Measurements from ENCODE around the gene PNCK.

Gene PNCK

DNA sequence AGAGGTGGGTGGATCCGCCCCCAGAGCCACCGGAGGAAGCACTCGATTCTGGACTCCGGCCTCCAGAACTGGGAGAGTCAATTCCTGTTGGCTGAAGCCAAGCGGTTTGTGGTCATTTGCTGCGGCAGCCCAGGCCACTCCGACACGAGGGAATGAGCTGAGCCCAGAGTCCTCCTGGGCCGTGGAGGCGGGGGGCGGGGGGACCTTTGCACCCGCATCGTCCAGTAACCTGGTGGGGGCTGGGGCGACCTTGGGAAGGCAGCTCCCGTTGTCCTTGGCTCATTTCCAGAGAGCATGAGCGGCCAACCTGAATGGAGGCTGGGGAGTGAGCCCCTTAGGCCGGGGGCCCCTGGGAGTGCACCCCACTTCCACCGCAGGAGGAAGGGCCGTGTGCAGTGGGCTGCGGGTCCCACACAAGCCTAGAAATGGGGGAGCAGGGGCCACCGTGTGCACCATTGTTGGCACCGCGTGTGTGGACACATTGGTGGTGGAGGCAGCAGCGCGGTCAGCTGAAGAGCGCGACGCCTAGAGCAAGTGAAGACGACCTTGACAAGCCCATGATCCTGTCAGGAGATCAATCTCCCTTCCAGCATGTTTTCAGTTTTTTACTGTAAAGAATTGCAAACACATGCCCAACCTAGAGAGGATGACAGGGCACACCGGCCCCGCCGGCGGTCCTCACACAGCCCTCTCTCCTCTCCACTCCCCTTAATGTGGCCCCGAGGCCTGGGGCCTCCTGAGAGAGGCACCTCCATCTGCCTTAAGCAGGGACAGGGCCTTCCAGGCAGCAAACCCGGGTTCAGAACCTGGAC, 46.5 kb downstream of the PNCK start:
- no peak for DNase-seq

DNA sequence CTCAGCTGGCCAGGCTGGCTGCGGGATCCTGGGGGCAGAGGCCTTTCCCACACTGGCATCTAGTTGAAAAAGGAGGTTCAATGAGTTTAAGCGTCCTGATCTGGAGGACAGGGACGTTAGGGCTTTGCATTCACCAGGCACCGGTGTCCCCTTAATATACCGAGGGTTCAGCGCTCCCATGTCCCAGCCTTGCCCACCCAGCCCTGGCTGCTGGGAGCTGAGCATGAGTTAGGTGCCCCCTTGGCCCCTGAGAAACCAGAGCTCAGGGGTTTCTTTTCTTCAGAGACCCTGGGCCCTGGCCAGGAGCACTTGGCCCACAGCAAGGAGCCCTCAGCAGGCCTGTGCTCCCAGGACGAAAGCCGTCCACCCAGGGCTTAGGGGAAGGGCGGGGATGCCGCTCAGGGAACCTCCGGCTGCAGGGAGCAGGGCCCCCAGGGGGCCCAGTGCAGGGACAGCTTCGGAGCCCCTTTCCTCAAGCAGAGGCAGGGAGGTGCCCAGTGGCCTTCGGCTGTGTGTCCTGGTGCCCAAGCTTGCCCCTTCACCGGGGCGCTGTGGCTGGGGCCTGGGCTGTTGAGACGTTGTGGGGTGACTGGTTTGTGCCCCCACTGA, 47.5 kb downstream of the PNCK start:
- no peak for DNase-seq

DNA sequence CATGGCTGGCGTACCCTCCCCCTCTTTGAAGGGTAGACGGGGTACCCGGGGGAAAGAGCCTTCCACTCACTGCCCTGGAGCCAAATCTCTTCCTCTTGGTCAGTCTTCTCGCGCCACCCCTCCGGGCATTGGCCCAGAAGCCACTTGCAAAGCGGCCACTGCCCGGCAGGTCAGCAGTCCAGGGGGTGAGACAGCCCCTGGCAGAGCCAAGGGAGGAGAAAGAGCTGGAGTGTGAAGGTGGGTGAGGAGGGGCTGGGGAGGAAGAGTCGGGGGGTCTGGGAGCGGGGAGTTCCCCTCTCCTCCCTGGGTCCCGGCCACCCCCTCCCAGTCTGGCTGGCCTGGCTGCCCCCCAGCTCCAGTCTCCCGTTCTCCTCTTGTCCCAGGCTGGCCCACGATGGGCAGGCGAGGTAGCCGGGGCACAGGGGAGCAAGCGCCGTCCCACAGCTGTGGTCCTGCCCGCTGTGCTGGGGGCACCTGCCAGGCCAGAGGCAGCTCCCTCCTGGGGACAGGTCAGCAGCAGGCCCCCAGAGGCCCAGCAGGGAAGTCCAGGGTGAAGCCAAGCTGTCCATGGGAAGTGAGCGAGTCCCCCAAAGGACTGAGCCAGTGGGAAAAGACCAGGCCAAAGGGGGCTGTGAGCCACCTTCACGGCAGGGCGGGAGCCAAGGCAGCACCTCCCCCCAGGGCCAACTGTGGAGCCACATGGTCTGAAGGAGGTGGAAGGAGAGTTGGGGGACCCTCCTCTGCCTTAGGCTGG, 48.2 kb downstream of the PNCK start:
- no peak for DNase-seq

DNA sequence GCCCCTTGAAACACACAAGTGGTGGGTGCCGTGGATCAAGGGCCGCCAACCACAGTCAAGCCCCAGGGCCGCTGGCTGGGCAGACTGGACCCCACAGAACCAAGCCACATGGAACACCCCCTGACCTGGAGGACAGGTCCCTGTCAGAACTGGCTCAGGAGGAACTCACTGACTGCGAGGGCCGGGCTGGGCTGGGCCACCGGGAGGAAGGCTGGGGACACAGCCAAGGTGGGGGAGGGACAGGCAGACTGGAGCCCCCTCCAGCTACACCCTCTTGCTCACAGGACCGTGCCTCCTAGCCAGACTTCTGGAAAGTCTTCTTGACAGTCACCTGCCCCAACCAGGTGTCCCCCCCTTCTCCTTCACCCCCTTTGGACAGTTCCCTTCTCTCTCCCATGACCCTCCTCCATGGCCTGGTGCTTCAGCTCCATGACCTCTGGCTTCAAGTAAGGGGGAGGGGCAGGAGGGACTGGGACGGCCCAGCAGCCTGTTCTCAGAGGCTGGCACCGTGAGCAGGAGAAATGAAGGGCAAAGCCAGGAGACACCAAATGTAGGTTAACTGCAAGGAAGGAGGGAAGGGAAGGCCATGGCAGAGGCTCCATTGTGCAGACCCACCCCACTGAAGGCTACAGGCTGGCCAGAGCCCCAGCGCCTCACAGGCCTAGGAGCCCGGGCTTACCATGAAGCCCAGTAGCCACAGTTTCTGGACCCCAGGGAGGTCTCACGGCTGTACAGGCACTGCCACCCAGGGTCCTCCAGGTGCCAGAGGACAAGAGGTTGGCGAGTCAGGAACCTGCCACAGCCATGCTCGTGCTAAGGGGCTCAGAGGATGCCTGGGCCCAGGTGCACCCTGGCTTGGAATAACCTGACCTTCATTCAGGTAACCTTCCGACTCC, 49.2 kb downstream of the PNCK start:
- no peak for DNase-seq

DNA sequence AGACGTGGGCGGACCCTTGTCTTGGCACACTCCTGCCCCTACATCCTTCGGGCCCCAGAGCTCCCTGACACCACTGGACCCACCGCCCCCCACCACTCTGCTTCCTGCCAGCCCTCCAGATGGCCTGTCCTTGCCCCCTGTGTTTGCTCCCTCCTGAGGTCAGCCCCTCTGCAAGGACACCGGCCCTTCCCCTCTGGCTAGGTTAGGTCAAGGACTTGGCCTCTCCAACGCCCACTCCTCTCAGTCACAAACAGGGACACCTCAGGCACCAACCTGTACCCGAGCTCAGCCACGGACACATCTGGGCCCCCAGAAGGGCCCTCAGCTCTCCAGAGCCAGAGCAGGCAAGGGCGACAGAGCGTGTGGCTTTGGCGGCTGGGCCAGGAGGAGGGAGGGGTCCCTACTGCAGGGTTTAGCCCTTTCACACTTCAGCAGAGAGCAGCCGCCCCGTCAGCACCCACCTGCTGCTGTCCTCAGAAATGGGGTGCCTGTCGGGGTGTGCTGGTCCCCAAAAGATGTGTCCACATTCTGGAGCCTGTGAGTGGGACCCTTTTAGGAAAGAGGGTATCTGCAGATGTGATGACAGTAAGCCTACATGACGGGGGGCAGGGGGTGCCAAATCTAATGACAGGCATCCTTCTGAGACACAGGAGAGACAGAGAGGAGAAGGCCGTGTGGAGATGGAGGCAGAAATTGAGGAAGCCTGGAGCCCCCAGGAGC, 50.1 kb downstream of the PNCK start:
- no peak for DNase-seq

DNA sequence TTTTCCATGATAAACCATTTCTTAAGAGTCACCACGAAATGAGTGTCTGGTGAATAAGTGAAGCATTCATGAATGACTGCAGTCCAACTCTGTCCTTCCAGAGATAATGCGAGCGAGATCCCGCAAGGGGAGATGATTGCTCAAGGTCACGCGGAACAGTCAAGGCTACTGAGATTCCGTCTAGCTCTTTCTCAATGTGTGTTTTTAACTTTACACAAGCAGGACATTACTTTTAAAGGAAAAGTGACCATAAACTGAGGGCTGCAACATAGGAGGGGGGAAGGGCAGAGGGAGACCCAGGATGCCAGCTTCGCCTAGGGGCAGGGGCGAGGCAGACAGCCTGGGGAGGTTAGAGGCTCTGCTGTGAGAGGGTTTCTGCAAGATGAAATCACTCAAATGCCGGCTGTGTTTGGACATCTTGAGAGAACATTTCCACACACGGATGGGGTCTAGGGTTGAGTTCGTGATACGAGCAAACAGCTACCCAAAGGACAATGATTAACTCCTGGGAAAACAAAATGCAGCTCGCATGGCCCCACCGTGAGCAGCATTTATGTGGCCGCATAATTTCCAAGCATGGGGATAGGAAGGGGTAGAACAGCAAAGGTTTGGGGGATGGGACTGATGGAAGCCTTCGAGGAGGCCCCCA, 50.8 kb downstream of the PNCK start:
- DNase-seq = no peak

DNA sequence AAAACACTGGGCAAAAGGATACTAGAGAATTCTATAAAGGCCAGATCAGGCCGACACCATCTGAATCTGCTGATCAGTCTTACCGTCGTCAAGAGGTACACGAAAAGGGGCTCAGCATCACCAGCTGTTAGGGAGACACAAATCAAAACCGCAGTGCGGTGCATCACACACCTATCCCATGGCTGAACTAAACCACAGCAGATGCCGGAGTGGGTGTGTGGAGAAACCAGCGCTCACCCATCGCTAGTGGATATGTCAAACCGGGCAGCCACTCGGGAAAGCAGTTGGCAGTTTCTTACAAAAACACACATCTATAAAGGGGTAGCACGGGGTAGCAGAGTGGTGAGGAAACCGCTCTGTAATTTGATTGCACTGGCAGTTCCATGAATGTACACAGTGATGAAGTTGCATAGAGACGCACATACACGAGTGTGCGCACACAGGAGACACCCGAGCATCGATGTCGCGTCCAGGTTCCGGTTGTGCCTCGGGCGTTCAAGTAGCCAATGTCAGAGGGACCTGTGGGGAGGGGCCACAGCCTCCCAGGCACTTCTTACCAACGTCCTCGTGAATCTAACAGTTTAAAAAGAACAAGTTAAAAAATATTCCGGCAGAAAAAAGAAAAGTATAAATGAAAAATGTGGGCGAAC, 51.5 kb downstream of the PNCK start:
- no peak for DNase-seq

DNA sequence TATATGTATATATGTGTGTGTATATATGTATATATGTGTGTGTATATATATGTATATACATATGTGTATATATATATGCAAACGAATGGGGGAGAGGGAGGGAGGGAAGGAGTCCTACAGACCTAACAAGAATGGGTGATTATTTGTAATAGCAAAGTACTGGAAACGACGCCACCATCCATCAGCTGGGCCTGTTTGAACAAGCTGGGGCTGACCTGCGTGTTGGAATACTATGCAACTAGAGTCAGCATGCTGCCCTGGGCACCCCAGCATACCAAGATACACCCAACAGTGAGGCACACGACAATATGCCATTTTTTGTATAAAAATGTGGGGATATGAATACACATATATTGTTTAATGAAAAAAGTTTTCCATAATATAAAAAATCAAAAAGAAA, 53.0 kb downstream of the PNCK start:
- DNase-seq = no peak
